Muscle of arm (tissue), 12 donors: ENCODE data around the gene PMM2. TPM values are rescaled to one million over a fixed set of nuclear protein-coding genes. Genes with fewer than 3 reads are reported as not detected.

Experiments used
- DNase-seq: peaks from one replicate; pipeline ENCODE4 v3.0.0-alpha.2; 2013
- polyA plus RNA-seq, 12 donors: library from polyadenylated mRNA; unstranded; fragments of 120-200 nt; gene quantifications; one replicate each; pipeline ENCODE4 v1.2.1, GENCODE V29; 2013; ENCODE audit not compliant: insufficient read length in 12 of 12

PMM2 gene
- polyA plus RNA-seq, 12 donors = 14.4 to 36.8 (median 20.4) TPM; not detected in 1

GRCh38 chr16:8885674-8886592, 88.3 kb downstream of the PMM2 start:
- DNase-seq = no peak

- no peak for DNase-seq
Measured at GRCh38 chr16:8886593-8887430, 89.2 kb downstream of the PMM2 start.

- no peak for DNase-seq
Measured at GRCh38 chr16:8887431-8887765, 89.8 kb downstream of the PMM2 start.

GRCh38 chr16:8887952-8888560, 90.4 kb downstream of the PMM2 start:
- DNase-seq = no peak

- DNase-seq = no peak
Measured at GRCh38 chr16:8888951-8889892, 91.6 kb downstream of the PMM2 start.

- DNase-seq = no peak
Measured at GRCh38 chr16:8889893-8890548, 92.4 kb downstream of the PMM2 start.

- DNase-seq = no peak
Measured at GRCh38 chr16:8890549-8890921, 92.9 kb downstream of the PMM2 start.

GRCh38 chr16:8892101-8892575, 94.5 kb downstream of the PMM2 start:
- DNase-seq = no peak

GRCh38 chr16:8893426-8893825, 95.8 kb downstream of the PMM2 start:
- no peak for DNase-seq

GRCh38 chr16:8893976-8894690, 96.5 kb downstream of the PMM2 start:
- no peak for DNase-seq

- no peak for DNase-seq
Measured at GRCh38 chr16:8894736-8895334, 97.2 kb downstream of the PMM2 start.

- no peak for DNase-seq
Measured at GRCh38 chr16:8898660-8899318, 101.2 kb downstream of the PMM2 start.

Other genes with a start within 250 kb of the PMM2 start
- gene TMEM114, start 207.3 kb upstream of the PMM2 start, polyA plus RNA-seq = not detected
- gene METTL22, start 176.1 kb upstream of the PMM2 start, polyA plus RNA-seq = 10 to 100 TPM in 11 of 12 donors, not detected in 1; 12.1 to 30.3 (median 19.3) TPM
- gene ABAT, start 123.2 kb upstream of the PMM2 start, polyA plus RNA-seq = 10 to 100 TPM in 11 of 12 donors, not detected in 1; 13.2 to 32.8 (median 19.9) TPM
- gene TMEM186, start 200 bp upstream of the PMM2 start, polyA plus RNA-seq = 10 to 100 TPM in 7 of 12 donors, 1 to 10 TPM in 4, not detected in 1; 8.3 to 13.8 (median 10.2) TPM
- gene CARHSP1, start 71.2 kb downstream of the PMM2 start, polyA plus RNA-seq = 100 to 1,000 TPM in 6 of 12 donors, 10 to 100 TPM in 5, not detected in 1; 90.7 to 117 (median 102) TPM
- gene LITAFD, start 84.5 kb downstream of the PMM2 start, polyA plus RNA-seq = under 1 TPM in 1 of 12 donors, not detected in 11; 0.23 TPM
- 100 to 1,000 TPM in 2 of 12 donors, 10 to 100 TPM in 10; 53.8 to 107 (median 76.1) TPM for gene USP7, start 166.1 kb downstream of the PMM2 start, polyA plus RNA-seq